Measurements from ENCODE around the gene ATP5PO. TPM values are rescaled to one million over a fixed set of nuclear protein-coding genes. Genes with fewer than 3 reads are reported as not detected.

ATP5PO gene
- total and polyA plus RNA-seq, 2 donors (not counting 1 experiment from before 2014, with no cell fraction given) = 123 to 139 TPM

GRCh38 chr21:33944185-33944763 is 28.7 kb upstream of the ATP5PO start:
- H3K4me2 ChIP-seq (replicated peaks; ENCODE audit: low read depth, low read length, poor library complexity, severe bottlenecking) = no peak overlapping the region
- H3K36me3 ChIP-seq (replicated peaks in 1 of 2; ENCODE audit: control extremely low read depth in 1 of 2, control insufficient read depth in 1 of 2, extremely low read depth in 1 of 2, insufficient read depth in 2 of 2, low read length in 1 of 2) = no peaks in the 10 kb centered on the region
- no peaks in the 10 kb centered on the region for H3K79me2 ChIP-seq (ENCODE audit: control insufficient read depth, insufficient read depth, low read length)
- no peak overlapping the region for H3K9ac ChIP-seq (ENCODE audit: low read length)
- no peak overlapping the region for H3K27ac Mint-ChIP-seq
- peaks cover 0 to 7% (median 0%) of the 10 kb centered on the region in 3 donors for H3K9me3 ChIP-seq (ENCODE audit: control extremely low read depth in 1 of 3, control insufficient read depth in 2 of 3, insufficient read depth in 1 of 3, low read length in 2 of 3)
- TF ChIP-seq CTCF (IDR thresholded peaks at IDR 0.05) (no peak), EZH2 (IDR thresholded peaks at IDR 0.05; ENCODE audit: borderline replicate concordance, insufficient read depth, low read depth, low read length, poor library complexity, severe bottlenecking) (no peak)
- WGBS (ENCODE audit: insufficient coverage) = 93% methylated on average over 1 of the region's 1 CpG
- no peaks in the 10 kb centered on the region for H4K20me1 ChIP-seq (ENCODE audit: control insufficient read depth, insufficient read depth, low read length, poor library complexity, severe bottlenecking)
- H3K27ac ChIP-seq (ENCODE audit: low read length in 2 of 2) = no peak overlapping the region
- DNase-seq = no peak
- ChIA-PET POLR2A (no interaction called here), CTCF (interaction anchor here (1.2 to 2.2 kb wide), 2 partner anchors 20 to 403 kb away, joined by 4 to 11 read pairs; no protein-coding TSS in a partner anchor)
- H3K4me1 Mint-ChIP-seq = peaks cover 33% of the 10 kb centered on the region
- peaks cover 19 to 22% of the 10 kb centered on the region in 2 donors for H3K4me1 ChIP-seq (ENCODE audit: control insufficient read depth in 2 of 2, insufficient read depth in 2 of 2, low read length in 2 of 2)
- no peaks in the 10 kb centered on the region for H3K27me3 ChIP-seq (replicated peaks in 1 of 4; ENCODE audit: control extremely low read depth in 1 of 4, control insufficient read depth in 3 of 4, insufficient read depth in 4 of 4, low read length in 3 of 4)
- H3K4me3 ChIP-seq (ENCODE audit: control extremely low read depth in 1 of 5, extremely low read depth in 1 of 5, insufficient read depth in 1 of 5, low read depth in 2 of 5, low read length in 4 of 5) = no peak overlapping the region
- H3K4me3 Mint-ChIP-seq = no peak overlapping the region
- intact Hi-C loops (cut with micrococcal nuclease) = no loop called here
- no peaks in the 10 kb centered on the region for H3K27me3 Mint-ChIP-seq
- H3K9me3 Mint-ChIP-seq (ENCODE audit: insufficient read depth) = peaks cover 4% of the 10 kb centered on the region
- no peak for ATAC-seq (ENCODE audit: low read depth)
- H2AFZ ChIP-seq (ENCODE audit: insufficient read depth, low read depth, low read length, poor library complexity, severe bottlenecking) = no peak overlapping the region

- ATAC-seq (ENCODE audit: low read depth) = no peak
- H3K4me1 Mint-ChIP-seq = peaks cover 25% of the 10 kb centered on the region
- Histone ChIP-seq H2AFZ (ENCODE audit: insufficient read depth, low read depth, low read length, poor library complexity, severe bottlenecking) (no peak overlapping the region), H3K9me3 (ENCODE audit: control extremely low read depth in 1 of 3, control insufficient read depth in 2 of 3, insufficient read depth in 1 of 3, low read length in 2 of 3) (no peaks in the 10 kb centered on the region), H3K79me2 (ENCODE audit: control insufficient read depth, insufficient read depth, low read length) (no peaks in the 10 kb centered on the region), H3K36me3 (replicated peaks in 1 of 2; ENCODE audit: control extremely low read depth in 1 of 2, control insufficient read depth in 1 of 2, extremely low read depth in 1 of 2, insufficient read depth in 2 of 2, low read length in 1 of 2) (no peaks in the 10 kb centered on the region), H3K4me1 (ENCODE audit: control insufficient read depth in 2 of 2, insufficient read depth in 2 of 2, low read length in 2 of 2) (peaks cover 9 to 12% of the 10 kb centered on the region in 2 donors), H3K9ac (ENCODE audit: low read length) (no peak overlapping the region), H3K27ac (ENCODE audit: low read length in 2 of 2) (no peak overlapping the region), H3K27me3 (replicated peaks in 1 of 4; ENCODE audit: control extremely low read depth in 1 of 4, control insufficient read depth in 3 of 4, insufficient read depth in 4 of 4, low read length in 3 of 4) (no peaks in the 10 kb centered on the region), H4K20me1 (ENCODE audit: control insufficient read depth, insufficient read depth, low read length, poor library complexity, severe bottlenecking) (no peaks in the 10 kb centered on the region), H3K4me3 (ENCODE audit: control extremely low read depth in 1 of 5, extremely low read depth in 1 of 5, insufficient read depth in 1 of 5, low read depth in 2 of 5, low read length in 4 of 5) (no peak overlapping the region), H3K4me2 (replicated peaks; ENCODE audit: low read depth, low read length, poor library complexity, severe bottlenecking) (no peak overlapping the region)
- H3K27me3 Mint-ChIP-seq = no peaks in the 10 kb centered on the region
- DNase-seq = no peak
- 63% methylated on average over 1 of the region's 2 CpGs for WGBS (ENCODE audit: insufficient coverage)
- H3K27ac Mint-ChIP-seq = no peak overlapping the region
- H3K9me3 Mint-ChIP-seq (ENCODE audit: insufficient read depth) = peaks cover 4% of the 10 kb centered on the region
- POLR2A ChIA-PET = no interaction called here
- CTCF ChIA-PET = interaction anchor here (0.6 to 2.2 kb wide), 3 partner anchors 19 to 404 kb away, joined by 3 to 11 read pairs (median 4); partner anchors contain the start of genes MRPS6 and SLC5A3
- TF ChIP-seq EZH2 (IDR thresholded peaks at IDR 0.05; ENCODE audit: borderline replicate concordance, insufficient read depth, low read depth, low read length, poor library complexity, severe bottlenecking) = no peak
- TF ChIP-seq CTCF (IDR thresholded peaks at IDR 0.05) = no peak
- intact Hi-C loops (cut with micrococcal nuclease) = no loop called here
- H3K4me3 Mint-ChIP-seq = no peak overlapping the region
Observed at GRCh38 chr21:33943293-33943692, 27.7 kb upstream of the ATP5PO start.

Measured in B cell (primary cell).